GM12872 (cell line): ENCODE data around the gene CST11.

Source experiments
- CTCF ChIP-seq: IDR thresholded peaks from 3 replicates; pipeline ENCODE4 v1.5.1; 2011; ENCODE audit warnings: low read depth, mild to moderate bottlenecking, low read length, moderate library complexity; ENCODE audit not compliant: insufficient read depth

The CST11 gene

DNA sequence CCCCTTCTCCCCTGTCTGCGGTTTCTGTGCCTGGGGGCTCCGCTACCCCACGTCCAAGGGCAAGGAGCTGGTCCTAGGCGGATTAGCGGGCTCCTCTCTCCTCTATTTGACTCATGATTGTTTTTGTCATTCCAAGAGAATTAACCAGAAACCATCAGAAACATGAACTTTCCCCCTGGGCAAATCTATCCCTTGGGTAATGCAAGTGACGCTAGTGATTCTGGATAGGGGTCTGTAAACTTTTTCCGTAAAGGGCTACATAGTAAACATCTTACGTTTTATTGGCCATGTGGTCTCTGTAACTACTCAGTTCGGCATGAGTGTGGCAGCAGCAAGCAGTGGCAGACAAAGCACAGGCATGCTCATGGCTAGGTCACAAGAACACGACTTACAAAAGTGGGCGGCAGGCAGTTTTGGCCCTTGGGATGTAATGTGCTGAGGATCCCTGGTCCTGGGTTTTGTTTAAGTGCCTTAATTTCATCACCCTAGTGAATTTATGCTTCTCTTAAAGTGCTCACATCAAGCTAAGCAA, 654 bp downstream of the CST11 start:
- TF ChIP-seq CTCF: no peak

GRCh38 chr20:23450877-23451276, 1.8 kb downstream of the CST11 start:
- no peak for TF ChIP-seq CTCF

DNA sequence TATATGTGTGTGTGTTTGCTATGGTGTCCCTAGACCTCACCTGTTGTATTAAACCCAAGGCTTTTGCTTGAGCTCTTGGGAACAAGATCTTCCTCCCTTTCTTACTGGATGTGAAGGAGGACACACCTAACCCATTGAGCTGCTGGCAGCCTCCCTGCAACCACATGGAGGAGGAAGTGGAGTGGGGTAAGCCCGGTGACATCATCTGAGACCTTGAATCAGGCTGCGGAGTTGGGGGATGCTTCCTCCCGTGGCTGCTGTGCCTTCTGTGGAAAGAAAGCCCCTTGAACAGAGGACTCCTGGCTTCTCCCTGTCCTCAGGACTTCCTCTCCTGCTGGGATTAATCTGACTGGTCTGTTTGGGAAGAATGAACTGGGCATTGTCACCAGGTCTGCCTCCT, 3.3 kb downstream of the CST11 start:
- TF ChIP-seq CTCF: no peak

- TF ChIP-seq CTCF: no peak
Measured at GRCh38 chr20:23448167-23448566, 4.5 kb downstream of the CST11 start.

GRCh38 chr20:23446505-23446904, 6.2 kb downstream of the CST11 start:
- TF ChIP-seq CTCF: peak; percentile 69

DNA sequence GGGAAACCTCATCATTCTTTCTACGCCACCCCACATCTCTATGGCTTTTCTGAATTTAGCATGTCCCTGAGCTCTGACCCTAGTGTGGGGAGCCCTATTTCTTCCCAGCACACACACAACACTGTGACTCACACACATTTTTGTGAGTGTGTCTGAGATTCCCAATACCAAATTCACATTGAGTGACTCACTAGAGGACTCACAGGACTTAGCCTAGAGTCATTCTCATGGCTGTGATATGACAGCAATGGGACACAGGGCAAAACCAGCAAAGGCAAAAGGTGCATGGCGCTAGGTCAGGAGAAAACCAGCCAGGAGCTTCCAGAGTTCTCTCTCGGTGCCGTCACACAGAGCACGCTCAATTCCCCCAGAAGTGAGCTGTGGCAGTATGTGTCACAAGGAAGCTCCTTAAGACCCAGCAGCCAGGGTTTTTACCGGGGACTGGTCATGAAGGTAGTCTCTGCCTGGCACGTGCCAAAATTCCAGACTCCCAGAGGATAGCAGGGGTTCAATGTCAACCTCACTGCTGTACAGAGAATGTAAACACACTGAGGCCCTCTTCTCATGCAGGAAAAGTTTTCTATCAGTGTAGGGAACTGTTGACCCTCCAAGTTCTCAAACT, 7.0 kb downstream of the CST11 start:
- no peak for TF ChIP-seq CTCF

DNA sequence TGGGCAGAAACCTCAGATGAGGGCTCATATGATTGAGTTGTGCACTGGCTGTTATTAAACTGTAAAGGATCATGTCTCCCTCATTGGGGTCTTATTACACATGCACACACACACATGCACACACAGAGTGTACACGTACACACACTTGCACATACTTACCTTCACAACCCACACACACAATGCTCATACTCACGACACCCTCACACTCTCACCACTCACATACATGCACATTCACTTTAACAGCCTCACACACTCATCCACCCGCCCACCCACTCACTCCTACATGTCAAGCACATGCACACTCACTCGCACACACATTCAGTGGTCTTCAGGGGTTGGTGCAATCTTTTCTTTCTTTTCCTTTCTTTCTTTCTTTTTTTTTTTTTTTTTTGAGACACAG, 7.8 kb downstream of the CST11 start:
- TF ChIP-seq CTCF: no peak

DNA sequence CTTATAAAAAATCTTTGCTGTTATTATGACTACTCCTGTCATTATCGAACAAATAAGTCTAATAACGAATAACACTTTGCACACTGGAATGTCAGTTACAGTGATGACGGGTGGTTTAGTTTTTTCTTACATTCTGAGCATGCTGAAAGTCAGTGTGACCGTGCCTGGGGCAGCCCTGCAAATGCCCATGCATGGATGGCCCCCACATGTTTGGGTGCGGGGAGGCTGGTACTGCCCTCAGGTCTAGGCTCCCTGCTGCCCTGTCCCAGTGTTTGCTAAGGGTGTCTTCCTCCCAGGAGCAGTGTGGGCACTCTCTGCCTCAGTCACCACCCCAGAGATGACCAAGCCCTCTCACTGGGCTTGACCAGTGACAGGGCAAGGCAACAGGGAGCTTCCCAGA, 10.2 kb downstream of the CST11 start:
- no peak for TF ChIP-seq CTCF
